Endothelial cell of umbilical vein (primary cell): ENCODE results near the gene LTB4R. TPM values are rescaled to one million over a fixed set of nuclear protein-coding genes. Genes with fewer than 3 reads are reported as not detected.

Experiments
- BruUV-seq: library from RNA; stranded (reverse); fragments of 400-500 nt; replicated peaks from 2 replicates; lab custom pipeline; 2021; lab: Mats Ljungman, UMichigan
- CTCF ChIA-PET: fragments of 300-600, 350-600 bp; sonication (Branson Sonifier 250); formaldehyde crosslinking; loops from one replicate; lab custom pipeline; 2021; ENCODE audit warnings: antibody characterized with exemption, inconsistent platforms; lab: Charles Lee
- POLR2A ChIA-PET: fragments of 300-600, 350-600 bp; sonication (Branson Sonifier 250); formaldehyde crosslinking; loops from one replicate; lab custom pipeline; 2021; ENCODE audit warnings: antibody characterized with exemption, inconsistent platforms; lab: Charles Lee
- DNase-seq: peaks from one replicate; pipeline ENCODE4 v3.0.0-alpha.2; 2011; ENCODE audit warnings: low read depth, low spot score
- FAIRE-seq: peaks from 2 replicates; lab custom pipeline; 2011; peaks lifted over from hg19 to GRCh38; lab: Jason Lieb, UNC
- H2AFZ ChIP-seq: 2 replicates; pipeline ENCODE4 v1.6.0; 2012; ENCODE audit warnings: low read depth, low read length, control low read depth, inconsistent platforms
- H3K27ac ChIP-seq: 2 replicates; pipeline ENCODE4 v1.5.1; 2011; ENCODE audit warnings: low read depth, mild to moderate bottlenecking, control low read depth, low read length, moderate library complexity; ENCODE audit not compliant: insufficient read depth
- H3K27me3 ChIP-seq, 2 experiments: 2 replicates each; pipeline versions ENCODE4 v1.6.0 to v1.6.1; 2011; ENCODE audit warnings: low read length in 2 of 2, mixed read lengths in 1 of 2; ENCODE audit not compliant: control insufficient read depth in 2 of 2, insufficient read depth in 2 of 2
- H3K36me3 ChIP-seq, 2 experiments: 2 replicates in 1 of 2; 3 replicates in 1 of 2; pipeline ENCODE4 v1.5.1; 2011; ENCODE audit warnings: low read length in 2 of 2, mild to moderate bottlenecking in 1 of 2, moderate library complexity in 1 of 2; ENCODE audit not compliant: control insufficient read depth in 2 of 2, insufficient read depth in 2 of 2; ENCODE audit errors: extremely low read depth in 1 of 2
- H3K4me1 ChIP-seq: 3 replicates; pipeline ENCODE4 v1.5.1; 2011; ENCODE audit warnings: mild to moderate bottlenecking, low read length; ENCODE audit not compliant: control insufficient read depth, insufficient read depth; ENCODE audit errors: extremely low read depth
- H3K4me2 ChIP-seq: 2 replicates; pipeline ENCODE4 v1.6.1; 2011; ENCODE audit warnings: low read length, control low read depth, mixed read lengths; ENCODE audit not compliant: insufficient read depth
- H3K4me3 ChIP-seq, 3 experiments: fragments of 200-600 bp in 1 of 3; sonication (generic), shearing (Covaris generic) in 1 of 3; replicated peaks in 1 of 3; 2 replicates each; pipeline ENCODE4 v1.5.1; 2011 to 2016; ENCODE audit warnings: control low read depth in 3 of 3, low read length in 3 of 3, mild to moderate bottlenecking in 2 of 3, inconsistent platforms in 1 of 3, low read depth in 1 of 3, moderate library complexity in 1 of 3; ENCODE audit not compliant: insufficient read depth in 1 of 3
- H3K79me2 ChIP-seq: 2 replicates; pipeline ENCODE4 v1.6.0; 2012; ENCODE audit warnings: low read length, inconsistent platforms; ENCODE audit not compliant: control insufficient read depth, insufficient read depth
- H3K9ac ChIP-seq: replicated peaks from 2 replicates; pipeline ENCODE3; 2011; ENCODE audit warnings: low read length, control low read depth; ENCODE audit not compliant: insufficient read depth; ENCODE audit errors: extremely low read depth
- H3K9me1 ChIP-seq: replicated peaks from 3 replicates; pipeline ENCODE4 v1.6.0; 2011; ENCODE audit warnings: mild to moderate bottlenecking, low read length; ENCODE audit not compliant: control insufficient read depth, insufficient read depth; ENCODE audit errors: extremely low read depth
- H3K9me3 ChIP-seq: replicated peaks from 2 replicates; pipeline ENCODE4 v1.5.1; 2012; ENCODE audit warnings: low read length, inconsistent platforms; ENCODE audit not compliant: control insufficient read depth, insufficient read depth
- H4K20me1 ChIP-seq: replicated peaks from 2 replicates; pipeline ENCODE3; 2011; ENCODE audit warnings: mild to moderate bottlenecking, low read length; ENCODE audit not compliant: control insufficient read depth, insufficient read depth; ENCODE audit errors: extremely low read depth
- CTCF ChIP-seq, 2 donors: IDR thresholded peaks; 1 replicate in 1 of 2; 2 replicates in 1 of 2; pipeline ENCODE4 v1.5.1; 2011; ENCODE audit warnings: low read length in 2 of 2, mild to moderate bottlenecking in 2 of 2, moderate library complexity in 2 of 2, control low read depth in 1 of 2, inconsistent platforms in 1 of 2, low read depth in 1 of 2; ENCODE audit not compliant: insufficient read depth in 1 of 2; ENCODE audit errors: extremely low read depth in 1 of 2
- EZH2 ChIP-seq: IDR thresholded peaks from 2 replicates; pipeline ENCODE4 v1.6.1; 2012; ENCODE audit warnings: borderline replicate concordance, low read depth, mild to moderate bottlenecking, moderate library complexity, low read length, inconsistent platforms; ENCODE audit not compliant: severe bottlenecking
- GATA2 ChIP-seq: IDR thresholded peaks from 2 replicates; pipeline ENCODE4 v1.7.0; 2011; ENCODE audit warnings: low read depth, mild to moderate bottlenecking, moderate library complexity, mixed read lengths, low read length; ENCODE audit not compliant: insufficient read length, insufficient read depth
- dilution Hi-C: fragments of 300-500 bp; cut with MboI; formaldehyde crosslinking; loops from one replicate; pipeline ENCODE4 v1.15.0; 2019; ENCODE audit warnings: low sequenced_read_pairs; ENCODE audit not compliant: extremely low pct_ligation_motif_present
- intact Hi-C: fragments of 100-400 bp; cut with micrococcal nuclease; formaldehyde crosslinking; loops from one replicate; pipeline ENCODE4 v1.10.0; 2022
- polyA plus RNA-seq, 4 experiments: library from polyadenylated mRNA; depleted of rRNA in 3 of 4; stranded (reverse) in 3 of 4; unstranded in 1 of 4; fragments of >200 nt; gene quantifications; 2 replicates each; pipeline versions ENCODE4 v1.2.1 to v1.2.3, GENCODE V29; 2011 to 2012; ENCODE audit warnings: missing spikeins in 1 of 4
- total RNA-seq: library from RNA; stranded (reverse); gene quantifications from 2 replicates; pipeline ENCODE4 v1.2.3, GENCODE V29; 2021

Gene LTB4R
- total and polyA plus RNA-seq, 2 donors (not counting 3 experiments of a cell fraction or from before 2014, with no cell fraction given), result 9.1 to 10.5 TPM

- peak; percentile 38 for FAIRE-seq
- H3K4me1 ChIP-seq, result no peaks in the 10 kb centered on the region
- H3K36me3 ChIP-seq, result no peaks in the 10 kb centered on the region
- no peak overlapping the region for H3K27ac ChIP-seq
- BruUV-seq, result no TSS peak
- H3K79me2 ChIP-seq, result no peaks in the 10 kb centered on the region
- intact Hi-C loops (no loop called here), dilution Hi-C loops (no loop called here)
- no peaks in the 10 kb centered on the region for H4K20me1 ChIP-seq
- H3K9me3 ChIP-seq, result no peaks in the 10 kb centered on the region
- no peak overlapping the region for H3K4me2 ChIP-seq
- H2AFZ ChIP-seq, result no peak overlapping the region
- POLR2A ChIA-PET, result interaction anchor here (0.6 kb wide), 1 partner anchor 8 kb away, joined by 3 read pairs; the partner anchor contains the start of gene RABGGTA
- TF ChIP-seq EZH2, result no peak
- no peak for TF ChIP-seq GATA2
- TF ChIP-seq CTCF (IDR thresholded peaks at IDR 0.05; ENCODE audit: extremely low read depth in 1 of 2, insufficient read depth in 1 of 2, low read depth in 1 of 2, low read length in 2 of 2), result peak in 1 of 2 donors; percentile 33
- no peak overlapping the region for H3K9ac ChIP-seq
- DNase-seq, result no peak
- no peak overlapping the region for H3K4me3 ChIP-seq
- CTCF ChIA-PET, result interaction anchor here (1.0 to 4.0 kb wide), 7 partner anchors 8 to 64 kb away, joined by 3 to 27 read pairs (median 6); partner anchors contain the start of genes CIDEB, DHRS1, MDP1 and NOP9
- no peaks in the 10 kb centered on the region for H3K9me1 ChIP-seq
- no peaks in the 10 kb centered on the region for H3K27me3 ChIP-seq
These were observed 31.8 kb upstream of the LTB4R start for GRCh38 chr14:24279301-24280186.
